GM04503 (cell line): ENCODE results near the gene SNRNP35.
A peak's percentile ranks its signal among the peaks of the same experiment; 100 is the strongest.
"Not testable (repeated sequence)": the region's sequence is repeated elsewhere in the genome, so short reads cannot be mapped to it uniquely, and the experiment has no call there.

Experiments
- DNase-seq: peaks from one replicate; pipeline ENCODE4 v3.0.0-alpha.2; 2012; ENCODE audit warnings: low read depth

The SNRNP35 gene

GRCh38 chr12:123449249-123449733 lies 8.6 kb upstream of the SNRNP35 start:
- no peak for DNase-seq

- DNase-seq, result no peak
Observed at GRCh38 chr12:123449856-123450255, 8.1 kb upstream of the SNRNP35 start.

- DNase-seq, result no peak
Observed at GRCh38 chr12:123450636-123451035, 7.3 kb upstream of the SNRNP35 start.

- not testable (repeated sequence) for DNase-seq
Observed at GRCh38 chr12:123452276-123452550, 5.7 kb upstream of the SNRNP35 start.

GRCh38 chr12:123453165-123453564 lies 4.8 kb upstream of the SNRNP35 start:
- no peak for DNase-seq

GRCh38 chr12:123463174-123463573 lies 5.2 kb downstream of the SNRNP35 start:
- not testable (repeated sequence) for DNase-seq

GRCh38 chr12:123465084-123465483 lies 7.1 kb downstream of the SNRNP35 start:
- no peak for DNase-seq

GRCh38 chr12:123468786-123469185 lies 10.8 kb downstream of the SNRNP35 start:
- no peak for DNase-seq

- no peak for DNase-seq
Observed at GRCh38 chr12:123469978-123470377, 12.0 kb downstream of the SNRNP35 start.

GRCh38 chr12:123471374-123472068 lies 13.6 kb downstream of the SNRNP35 start:
- DNase-seq, result peak; percentile 45

- no peak for DNase-seq
Observed at GRCh38 chr12:123472438-123472849, 14.5 kb downstream of the SNRNP35 start.

- no peak for DNase-seq
Observed at GRCh38 chr12:123474485-123475245, 16.7 kb downstream of the SNRNP35 start.

GRCh38 chr12:123475246-123475703 lies 17.3 kb downstream of the SNRNP35 start:
- no peak for DNase-seq

- no peak for DNase-seq
Observed at GRCh38 chr12:123478069-123478468, 20.1 kb downstream of the SNRNP35 start.

- peak; percentile 15 for DNase-seq
Observed at GRCh38 chr12:123478762-123479161, 20.8 kb downstream of the SNRNP35 start.

GRCh38 chr12:123479442-123480180 lies 21.7 kb downstream of the SNRNP35 start:
- DNase-seq, result no peak

- DNase-seq, result not testable (repeated sequence)
Observed at GRCh38 chr12:123481251-123481650, 23.3 kb downstream of the SNRNP35 start.

- DNase-seq, result no peak
Observed at GRCh38 chr12:123482876-123483275, 24.9 kb downstream of the SNRNP35 start.

GRCh38 chr12:123483602-123484248 lies 25.8 kb downstream of the SNRNP35 start:
- DNase-seq, result no peak

- no peak for DNase-seq
Observed at GRCh38 chr12:123485756-123486155, 27.8 kb downstream of the SNRNP35 start.

- DNase-seq, result no peak
Observed at GRCh38 chr12:123487428-123487827, 29.5 kb downstream of the SNRNP35 start.

- no peak for DNase-seq
Observed at GRCh38 chr12:123488539-123489230, 30.7 kb downstream of the SNRNP35 start.
